Superior temporal gyrus (tissue), 1 donor: Measurements from ENCODE around the gene B3GALNT1.
"Not testable (repeated sequence)": the region's sequence is repeated elsewhere in the genome, so short reads cannot be mapped to it uniquely, and the experiment has no call there.

Experiments
- DNase-seq: peaks from one replicate; pipeline ENCODE4 v3.0.0-alpha.2; 2016; ENCODE audit errors: extremely low spot score

Gene B3GALNT1

GRCh38 chr3:161081633-161082032, 23.5 kb downstream of the B3GALNT1 start:
- DNase-seq, result no peak

GRCh38 chr3:161073181-161073580, 32.0 kb downstream of the B3GALNT1 start:
- no peak for DNase-seq

GRCh38 chr3:161072751-161073150, 32.4 kb downstream of the B3GALNT1 start:
- DNase-seq, result no peak

DNA sequence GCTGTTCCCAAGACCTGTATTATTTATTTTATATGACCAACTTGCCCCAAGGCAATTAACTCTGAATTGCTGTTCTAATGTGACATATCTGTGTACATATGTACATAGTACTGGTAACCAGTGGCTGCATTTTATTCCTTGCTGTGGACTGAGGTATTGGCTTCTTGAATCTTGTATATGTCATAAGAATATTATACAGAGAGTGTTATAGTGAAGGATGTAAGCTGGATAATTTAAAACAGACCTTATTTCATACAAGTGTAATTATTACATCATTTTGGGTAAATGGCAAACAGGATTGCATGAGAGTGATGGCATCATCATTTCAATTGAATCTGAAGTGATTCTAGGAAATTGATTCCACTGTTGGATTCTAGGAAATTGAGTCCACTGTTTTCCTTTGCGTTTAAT, 32.9 kb downstream of the B3GALNT1 start:
- no peak for DNase-seq

DNA sequence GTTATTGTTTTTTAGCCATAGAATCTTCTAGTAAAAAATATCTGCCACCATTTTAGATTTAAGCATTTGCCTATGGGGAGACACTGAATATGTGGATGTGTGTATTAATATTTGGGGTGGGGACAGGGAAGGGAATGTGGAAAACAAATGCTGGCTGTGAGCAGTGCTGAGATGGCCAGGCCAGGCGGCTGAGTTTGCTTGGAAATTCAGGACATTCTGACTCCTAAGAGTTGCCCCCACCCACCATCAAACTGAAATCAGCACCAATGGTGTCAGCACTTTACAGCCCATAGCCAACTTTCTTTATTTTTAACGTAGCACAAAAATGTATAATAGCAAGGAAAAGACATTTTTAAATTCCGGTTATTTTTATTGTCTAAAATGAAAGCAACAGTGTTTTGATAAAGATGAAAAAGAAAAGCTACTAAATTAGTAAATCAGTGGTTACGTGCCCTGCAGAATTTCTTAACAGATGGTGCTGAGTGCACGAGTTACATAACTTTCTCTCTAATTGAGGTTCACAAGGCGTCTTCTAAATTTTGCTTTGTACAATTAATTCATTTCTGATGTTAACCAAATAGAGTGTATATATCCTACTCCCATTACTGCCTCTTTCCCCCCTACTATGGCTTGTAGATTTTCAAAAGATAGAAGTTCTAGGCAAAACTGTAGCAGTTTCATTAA, 34.0 kb downstream of the B3GALNT1 start:
- DNase-seq, result peak; percentile 56

GRCh38 chr3:161070252-161070930, 34.8 kb downstream of the B3GALNT1 start:
- DNase-seq, result no peak

DNA sequence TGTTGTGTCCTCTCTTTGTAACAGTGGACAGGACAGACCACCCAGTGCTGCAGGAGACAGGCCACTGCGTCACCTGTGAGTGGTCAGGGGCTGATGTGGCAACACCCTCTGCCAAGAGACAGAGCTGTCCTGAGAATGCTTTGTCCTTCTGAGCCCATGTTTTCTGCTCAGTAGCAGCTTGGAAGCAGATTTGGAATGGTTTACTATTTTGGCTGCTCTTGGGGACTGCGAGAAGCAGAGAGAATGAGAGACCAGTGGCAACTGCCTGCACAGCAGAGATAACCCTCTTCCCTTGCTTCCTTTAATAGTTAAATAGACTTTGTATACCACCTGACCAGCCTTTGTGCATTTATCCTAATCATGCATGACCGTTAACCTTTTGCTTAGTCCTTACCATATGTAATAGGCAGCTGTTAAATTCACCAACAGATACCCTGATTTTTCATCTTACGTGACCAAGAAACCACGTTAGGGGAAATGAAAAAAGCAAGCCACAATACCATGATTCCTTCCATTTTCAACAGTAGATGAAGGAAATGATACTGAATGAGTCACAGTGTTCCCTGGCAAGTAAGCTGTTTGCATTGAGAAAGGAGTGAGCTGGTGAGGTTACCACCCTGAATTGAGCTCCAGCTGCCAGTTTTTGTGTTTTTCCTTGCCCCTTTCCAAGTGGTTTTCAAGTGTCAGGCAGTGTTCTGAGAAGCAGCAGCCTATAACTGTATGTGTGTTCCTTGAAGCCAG, 35.5 kb downstream of the B3GALNT1 start:
- DNase-seq, result peak; percentile 68

- no peak for DNase-seq
Observed at GRCh38 chr3:161067335-161067734, 37.8 kb downstream of the B3GALNT1 start.

GRCh38 chr3:161066930-161067329, 38.2 kb downstream of the B3GALNT1 start:
- DNase-seq, result no peak

GRCh38 chr3:161064413-161064812, 40.7 kb downstream of the B3GALNT1 start:
- DNase-seq, result no peak

DNA sequence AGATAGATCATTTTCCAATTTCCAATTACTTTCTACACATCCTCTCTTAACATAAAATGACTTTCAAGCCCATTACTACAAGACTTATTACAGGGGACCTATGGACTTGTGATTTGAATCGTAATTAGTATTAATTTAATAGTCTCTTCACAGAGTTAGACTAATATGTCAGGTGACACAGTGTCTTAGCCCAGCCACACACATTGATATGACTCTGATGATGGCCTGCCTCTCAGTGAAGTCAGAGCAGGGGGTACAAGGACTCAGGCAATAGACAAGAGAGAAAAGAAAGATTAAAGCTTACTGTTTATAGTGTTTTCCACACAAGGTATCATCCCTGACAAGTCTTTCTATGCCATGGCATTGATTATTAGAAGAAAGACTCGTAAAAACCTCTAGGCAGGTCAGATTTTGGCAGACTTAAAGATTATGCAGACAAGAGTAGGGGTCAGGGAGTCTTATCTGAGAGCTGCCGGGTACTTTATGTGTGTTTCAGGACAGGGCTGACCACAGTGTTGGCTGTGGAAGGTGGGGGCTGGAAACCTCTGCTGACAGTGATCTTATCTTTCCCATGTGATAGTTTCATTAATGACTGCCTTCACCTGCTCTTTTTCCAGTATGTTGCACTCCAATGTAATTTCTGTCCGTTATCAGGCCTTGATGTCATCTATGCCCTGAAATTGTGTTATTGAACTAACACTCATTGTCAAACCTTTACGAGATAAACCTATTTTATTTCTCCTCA, 50.1 kb downstream of the B3GALNT1 start:
- no peak for DNase-seq

DNA sequence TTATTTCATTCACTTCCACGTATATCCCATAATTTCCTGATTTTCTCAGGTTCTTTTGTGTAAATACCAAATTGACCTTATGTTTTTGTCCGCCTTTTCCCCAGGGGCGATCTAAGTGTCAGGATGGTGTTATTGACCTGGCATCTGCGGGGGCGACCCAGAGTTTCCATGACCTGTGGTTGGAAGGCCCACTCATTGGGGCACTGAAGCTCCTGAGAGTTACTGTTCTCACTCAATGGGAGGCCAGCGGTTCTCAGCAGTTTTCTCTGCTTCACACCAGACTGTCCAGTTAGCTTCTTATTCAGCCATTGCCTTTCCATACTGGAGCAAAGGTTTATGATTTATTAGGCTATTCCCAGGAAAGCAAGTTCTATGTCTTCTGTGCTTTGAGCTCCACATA, 53.3 kb downstream of the B3GALNT1 start:
- no peak for DNase-seq

DNA sequence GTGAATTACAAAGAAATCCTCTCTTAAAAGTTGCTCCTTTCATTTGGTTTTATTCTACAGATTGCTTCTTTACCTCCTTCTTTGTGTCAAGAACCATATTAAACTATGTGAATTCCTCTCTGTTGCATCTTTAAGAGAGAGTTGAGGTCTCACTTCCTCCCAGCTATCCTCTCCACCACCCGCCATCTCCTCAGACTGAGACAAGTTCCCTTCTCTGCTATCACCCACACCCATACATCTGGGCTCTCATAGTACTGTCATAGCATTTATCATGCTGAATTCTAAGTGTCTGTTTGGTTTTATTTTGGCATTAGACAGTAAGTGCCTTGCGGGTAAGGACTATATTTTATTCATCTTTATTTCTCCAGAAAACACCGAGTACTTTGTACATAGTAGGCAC, 54.2 kb downstream of the B3GALNT1 start:
- DNase-seq, result no peak

GRCh38 chr3:161049683-161050248, 55.4 kb downstream of the B3GALNT1 start:
- no peak for DNase-seq

- DNase-seq, result no peak
Observed at GRCh38 chr3:161043336-161044035, 61.7 kb downstream of the B3GALNT1 start.

GRCh38 chr3:161042023-161042501, 63.1 kb downstream of the B3GALNT1 start:
- DNase-seq, result no peak

DNA sequence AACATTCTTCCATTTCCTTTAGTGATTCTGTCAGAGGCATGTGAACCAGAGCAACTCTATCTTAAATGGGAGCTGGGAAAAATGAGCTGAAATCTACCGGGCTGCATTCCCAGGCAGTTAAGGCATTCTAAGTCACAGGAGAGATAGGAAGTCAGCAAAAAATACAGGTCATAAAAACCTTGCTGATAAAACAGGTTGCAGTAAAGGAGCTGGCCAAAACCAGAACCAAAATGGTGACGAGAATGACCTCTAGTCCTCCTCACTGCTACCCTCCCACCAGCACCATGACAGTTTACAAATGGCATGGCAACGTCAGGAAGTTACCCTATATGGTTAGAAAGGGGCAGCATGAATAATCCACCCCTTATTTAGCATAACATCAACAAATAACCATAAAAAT, 66.4 kb downstream of the B3GALNT1 start:
- DNase-seq, result no peak

DNA sequence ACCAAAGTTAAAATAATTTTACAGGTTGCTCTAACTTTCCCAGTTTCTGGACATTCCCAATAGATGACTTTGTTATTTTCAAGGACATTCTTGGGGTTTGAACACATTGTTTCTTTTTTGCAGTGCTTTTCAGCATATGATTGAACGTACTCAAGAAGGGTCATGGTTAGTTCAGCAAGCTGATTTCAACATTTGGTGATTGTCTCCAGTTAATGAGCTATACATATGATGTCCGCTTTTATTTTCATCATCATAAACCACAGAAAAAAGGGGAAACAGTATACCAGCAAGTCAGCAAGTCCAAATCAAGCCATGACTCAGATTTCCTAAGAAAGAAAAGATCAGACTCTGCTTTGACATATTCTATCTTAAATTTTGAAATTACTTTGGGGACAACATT, 69.4 kb downstream of the B3GALNT1 start:
- no peak for DNase-seq

GRCh38 chr3:161034913-161035550, 70.1 kb downstream of the B3GALNT1 start:
- DNase-seq, result not testable (repeated sequence)
